H1 (cell line): Measurements from ENCODE around the gene BBS7. TPM values are rescaled to one million over a fixed set of nuclear protein-coding genes. Genes with fewer than 3 reads are reported as not detected.

Experiments
- CTCF ChIA-PET: fragments of 300-600 bp; sonication (Branson Sonifier 250); formaldehyde crosslinking; loops from one replicate; lab custom pipeline; 2021; ENCODE audit not compliant: partially characterized antibody; lab: Charles Lee
- POLR2A ChIA-PET: fragments of 300-600 bp; sonication (Branson Sonifier 250); formaldehyde crosslinking; loops from one replicate; lab custom pipeline; 2021; ENCODE audit warnings: inconsistent platforms; ENCODE audit not compliant: partially characterized antibody; lab: Charles Lee
- DNase-seq, 2 experiments: peaks; one replicate each; pipeline versions ENCODE4 v3.0.0 to v3.0.0-alpha.2; 2010 to 2022; ENCODE audit warnings: low spot score in 2 of 2, low read depth in 1 of 2, mixed read lengths in 1 of 2
- FAIRE-seq: peaks from 2 replicates; lab custom pipeline; 2011; peaks lifted over from hg19 to GRCh38; lab: Jason Lieb, UNC
- H2AFZ ChIP-seq: 2 replicates; pipeline ENCODE4 v1.8.1; 2012; ENCODE audit warnings: low read length, inconsistent platforms
- H2AK5ac ChIP-seq: 2 replicates; pipeline ENCODE4 v1.6.1; 2013; ENCODE audit warnings: low read depth, low read length
- H2BK120ac ChIP-seq: replicated peaks from 2 replicates; pipeline ENCODE3; 2013; ENCODE audit warnings: low read depth, low read length, inconsistent platforms
- H2BK12ac ChIP-seq: 2 replicates; pipeline ENCODE4 v1.6.1; 2013; ENCODE audit warnings: low read depth, low read length
- H2BK15ac ChIP-seq: 2 replicates; pipeline ENCODE4 v1.6.1; 2013; ENCODE audit warnings: low read length
- H2BK20ac ChIP-seq: 2 replicates; pipeline ENCODE4 v1.6.1; 2013; ENCODE audit warnings: low read length
- H2BK5ac ChIP-seq: 2 replicates; pipeline ENCODE4 v1.6.1; 2013; ENCODE audit warnings: low read depth, low read length
- H3K14ac ChIP-seq: 2 replicates; pipeline ENCODE4 v1.6.1; 2013; ENCODE audit warnings: inconsistent platforms; ENCODE audit not compliant: insufficient read length
- H3K18ac ChIP-seq: 2 replicates; pipeline ENCODE4 v1.6.1; 2013; ENCODE audit warnings: low read length; ENCODE audit errors: extremely low read depth
- H3K23ac ChIP-seq: 2 replicates; pipeline ENCODE4 v1.6.1; 2013; ENCODE audit warnings: inconsistent platforms; ENCODE audit not compliant: insufficient read length
- H3K23me2 ChIP-seq: 2 replicates; pipeline ENCODE4 v1.6.1; 2013; ENCODE audit warnings: low read depth, low read length
- H3K27ac ChIP-seq: 2 replicates; pipeline ENCODE4 v1.6.1; 2011; ENCODE audit warnings: low read depth, low read length, inconsistent platforms
- H3K27me3 ChIP-seq, 4 experiments: replicated peaks in 1 of 4; 1 replicate in 1 of 4; 2 replicates in 3 of 4; pipeline versions ENCODE4 v1.6.1 to v1.8.1; 2011 to 2013; ENCODE audit warnings: low read length in 3 of 4, mild to moderate bottlenecking in 3 of 4, inconsistent platforms in 2 of 4, mixed read lengths in 2 of 4, moderate library complexity in 1 of 4; ENCODE audit not compliant: control insufficient read depth in 3 of 4, insufficient read depth in 3 of 4; ENCODE audit errors: extremely low read depth in 1 of 4
- H3K36me3 ChIP-seq, 4 experiments: 2 replicates each; pipeline versions ENCODE4 v1.6.1 to v1.8.1; 2011 to 2013; ENCODE audit warnings: mild to moderate bottlenecking in 4 of 4, low read length in 3 of 4, moderate library complexity in 2 of 4, control low read depth in 1 of 4, inconsistent platforms in 1 of 4; ENCODE audit not compliant: insufficient read depth in 4 of 4, control insufficient read depth in 2 of 4
- H3K4ac ChIP-seq: replicated peaks from 2 replicates; pipeline ENCODE3; 2013; ENCODE audit warnings: low read length, low read depth, mixed read lengths, inconsistent platforms; ENCODE audit not compliant: insufficient read length
- H3K4me1 ChIP-seq, 4 experiments: replicated peaks in 1 of 4; 1 replicate in 1 of 4; 2 replicates in 3 of 4; pipeline versions ENCODE4 v1.6.1 to v1.8.1; 2011 to 2013; ENCODE audit warnings: low read length in 3 of 4, inconsistent platforms in 2 of 4, mixed read lengths in 1 of 4; ENCODE audit not compliant: insufficient read depth in 4 of 4, control insufficient read depth in 3 of 4
- H3K4me2 ChIP-seq, 2 experiments: 2 replicates each; pipeline versions ENCODE4 v1.6.1 to v1.8.1; 2011 to 2013; ENCODE audit warnings: low read depth in 2 of 2, low read length in 2 of 2, control low read depth in 1 of 2, inconsistent platforms in 1 of 2, mild to moderate bottlenecking in 1 of 2; ENCODE audit not compliant: insufficient read depth in 1 of 2
- H3K4me3 ChIP-seq, 4 experiments: fragments of 200-600, 300-600 bp in 1 of 4; sonication (generic), shearing (Covaris generic), sonication (Bioruptor Twin) in 1 of 4; 2 replicates each; pipeline versions ENCODE4 v1.5.1 to v1.8.1; 2011 to 2016; ENCODE audit warnings: low read length in 4 of 4, low read depth in 3 of 4, control low read depth in 2 of 4, inconsistent platforms in 2 of 4, mild to moderate bottlenecking in 2 of 4, mixed read lengths in 1 of 4, moderate library complexity in 1 of 4; ENCODE audit not compliant: insufficient read depth in 2 of 4; ENCODE audit errors: extremely low read depth in 1 of 4
- H3K56ac ChIP-seq: replicated peaks from 2 replicates; pipeline ENCODE3; 2013; ENCODE audit warnings: low read depth, mild to moderate bottlenecking, mixed read lengths, low read length, inconsistent platforms; ENCODE audit not compliant: insufficient read length
- H3K79me1 ChIP-seq: 2 replicates; pipeline ENCODE4 v1.6.1; 2013; ENCODE audit warnings: low read depth, low read length, control low read depth
- H3K79me2 ChIP-seq, 2 experiments: 2 replicates each; pipeline versions ENCODE4 v1.6.1 to v1.8.1; 2012 to 2013; ENCODE audit warnings: low read length in 2 of 2, mild to moderate bottlenecking in 2 of 2, inconsistent platforms in 1 of 2; ENCODE audit not compliant: insufficient read depth in 2 of 2, control insufficient read depth in 1 of 2
- H3K9ac ChIP-seq, 4 experiments: replicated peaks in 1 of 4; 1 replicate in 1 of 4; 2 replicates in 3 of 4; pipeline versions ENCODE4 v1.6.1 to v1.8.1; 2011 to 2013; ENCODE audit warnings: low read depth in 3 of 4, low read length in 3 of 4, control low read depth in 2 of 4, mild to moderate bottlenecking in 2 of 4, moderate library complexity in 2 of 4, inconsistent platforms in 1 of 4; ENCODE audit errors: extremely low read depth in 1 of 4
- H3K9me3 ChIP-seq, 2 experiments: 2 replicates each; pipeline versions ENCODE4 v1.6.1 to v1.8.1; 2012 to 2013; ENCODE audit warnings: mild to moderate bottlenecking in 2 of 2, moderate library complexity in 2 of 2, control low read depth in 1 of 2, inconsistent platforms in 1 of 2, low read depth in 1 of 2, low read length in 1 of 2, mixed read lengths in 1 of 2; ENCODE audit not compliant: insufficient read depth in 2 of 2
- H4K20me1 ChIP-seq, 2 experiments: replicated peaks in 1 of 2; 2 replicates each; pipeline versions ENCODE3 to v1.8.1; 2011 to 2013; ENCODE audit warnings: inconsistent platforms in 2 of 2, low read length in 2 of 2, mild to moderate bottlenecking in 1 of 2; ENCODE audit not compliant: insufficient read depth in 2 of 2, control insufficient read depth in 1 of 2
- H4K5ac ChIP-seq: 2 replicates; pipeline ENCODE4 v1.6.1; 2013; ENCODE audit warnings: low read length, low read depth, mixed read lengths, inconsistent platforms; ENCODE audit not compliant: insufficient read length
- H4K8ac ChIP-seq: 2 replicates; pipeline ENCODE4 v1.8.0; 2013; ENCODE audit warnings: mild to moderate bottlenecking, moderate library complexity, low read length, inconsistent platforms; ENCODE audit not compliant: insufficient read depth; ENCODE audit errors: extremely low read depth
- H4K91ac ChIP-seq: replicated peaks from 2 replicates; pipeline ENCODE3; 2013; ENCODE audit warnings: low read length, mixed read lengths, inconsistent platforms; ENCODE audit not compliant: insufficient read length
- TAF7 ChIP-seq: optimal IDR thresholded peaks from 2 replicates; pipeline ENCODE3; 2011; ENCODE audit warnings: low read depth, mild to moderate bottlenecking, inconsistent platforms, low read length, moderate library complexity, borderline replicate concordance
- WGBS, 2 experiments: shearing (Covaris generic) in 1 of 2; methylation state at CpG; one replicate each; pipeline versions ENCODE4 v1.1.6 to v1.1.7; 2013 to 2015; ENCODE audit warnings: low lambda C conversion rate in 2 of 2, mixed read lengths in 2 of 2, inconsistent platforms in 1 of 2, low coverage in 1 of 2, missing lambda C conversion rate in 1 of 2; ENCODE audit not compliant: insufficient replicate concordance in 2 of 2, insufficient coverage in 1 of 2, insufficient read length in 1 of 2; ENCODE audit errors: extremely low coverage in 1 of 2, missing lambda C conversion rate in 1 of 2; 5-methylcytosine and 5-hydroxymethylcytosine counted together
- polyA plus RNA-seq, 7 experiments: library from polyadenylated mRNA; depleted of rRNA in 3 of 7; stranded (reverse) in 5 of 7; unstranded in 2 of 7; fragments of >200 nt in 5 of 7; fragments of 200-250 nt in 2 of 7; gene quantifications; 1 replicate in 5 of 7; 2 replicates in 1 of 7; 4 replicates in 1 of 7; pipeline versions ENCODE4 v1.2.1 to v1.2.3, GENCODE V29; 2011 to 2013; ENCODE audit warnings: missing spikeins in 2 of 7, mixed read lengths in 2 of 7
- total RNA-seq: library from RNA; stranded (reverse); fragmentation: NEBNext Ultra II Directional; extraction: Animal tissue kit (Norgen Biotek cat#: 25700); gene quantifications from 2 replicates; pipeline ENCODE4 v1.2.1, GENCODE V29; 2021

Gene BBS7
- total and polyA plus RNA-seq, 2 of the 8 experiments (the other 6 are each of a cell fraction or from before 2014, with no cell fraction given): 16.6 to 21.5 TPM

DNA sequence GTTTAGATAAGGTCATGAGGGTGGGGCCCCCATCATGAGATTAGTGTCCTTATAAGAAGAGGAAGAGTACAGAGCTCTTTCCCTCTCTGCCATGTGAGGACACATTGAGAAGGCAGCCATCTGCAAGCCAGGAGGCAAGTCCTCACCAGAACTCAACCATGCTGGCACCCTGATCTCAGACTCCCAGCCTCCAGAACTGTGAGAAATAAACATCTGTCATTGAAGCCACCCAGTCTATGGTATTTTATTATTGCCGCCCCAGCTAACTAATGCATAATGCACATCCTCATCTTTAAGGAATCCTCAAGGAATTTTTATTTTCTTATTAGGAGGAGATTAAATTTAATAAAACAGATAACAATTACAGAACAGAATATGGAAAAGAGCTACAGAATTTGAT is 85.9 kb downstream of the BBS7 start:
- DNase-seq (no peak), FAIRE-seq (no peak)
- POLR2A ChIA-PET: no interaction called here
- no peaks in the 10 kb centered on the region for H3K36me3 ChIP-seq
- H2BK5ac ChIP-seq: no peak overlapping the region
- H3K14ac ChIP-seq: no peak overlapping the region
- no peak overlapping the region for H2BK120ac ChIP-seq
- no peaks in the 10 kb centered on the region for H3K79me1 ChIP-seq
- H4K5ac ChIP-seq: no peak overlapping the region
- no peak overlapping the region for H2BK20ac ChIP-seq
- H3K4me2 ChIP-seq: no peak overlapping the region
- H4K91ac ChIP-seq: no peak overlapping the region
- H2BK15ac ChIP-seq: no peak overlapping the region
- no peak overlapping the region for H2BK12ac ChIP-seq
- H3K23ac ChIP-seq: no peak overlapping the region
- CTCF ChIA-PET: no interaction called here
- 100% methylated on average over 1 of the region's 1 CpG; no CpG with 5 or more reads in 1 of the 2 experiments for WGBS, 2 experiments
- H3K4me1 ChIP-seq: 0 out of 7 replicates have a peak, but pooled peaks cover 0 to 2% (median 0%) of the 10 kb centered on the region in 4 experiments
- no peaks in the 10 kb centered on the region for H4K20me1 ChIP-seq
- H2AK5ac ChIP-seq: no peak overlapping the region
- H3K4me3 ChIP-seq: no peak overlapping the region
- no peaks in the 10 kb centered on the region for H3K79me2 ChIP-seq
- no peak overlapping the region for H3K18ac ChIP-seq
- no peaks in the 10 kb centered on the region for H3K9me3 ChIP-seq
- H3K27me3 ChIP-seq: peaks cover 0 to 2% (median 0%) of the 10 kb centered on the region in 4 experiments; a peak in 1 of 7 replicates
- H3K27ac ChIP-seq: no peak overlapping the region
- no peak overlapping the region for H3K9ac ChIP-seq
- no peak overlapping the region for H2AFZ ChIP-seq
- no peak overlapping the region for H3K4ac ChIP-seq
- H3K56ac ChIP-seq: no peak overlapping the region
- TF ChIP-seq TAF7: no peak
- no peak overlapping the region for H4K8ac ChIP-seq
- H3K23me2 ChIP-seq: peaks cover 2% of the 10 kb centered on the region; the same call in 1 of the 2 replicates
